ENCODE data around the gene GALNT2. TPM values are rescaled to one million over a fixed set of nuclear protein-coding genes. Genes with fewer than 3 reads are reported as not detected.

The GALNT2 gene
- total and polyA plus RNA-seq, 9 of the 15 experiments (the other 6 are each of a cell fraction or from before 2014, with no cell fraction given), result 1.6 to 106 (median 51.9) TPM

DNA sequence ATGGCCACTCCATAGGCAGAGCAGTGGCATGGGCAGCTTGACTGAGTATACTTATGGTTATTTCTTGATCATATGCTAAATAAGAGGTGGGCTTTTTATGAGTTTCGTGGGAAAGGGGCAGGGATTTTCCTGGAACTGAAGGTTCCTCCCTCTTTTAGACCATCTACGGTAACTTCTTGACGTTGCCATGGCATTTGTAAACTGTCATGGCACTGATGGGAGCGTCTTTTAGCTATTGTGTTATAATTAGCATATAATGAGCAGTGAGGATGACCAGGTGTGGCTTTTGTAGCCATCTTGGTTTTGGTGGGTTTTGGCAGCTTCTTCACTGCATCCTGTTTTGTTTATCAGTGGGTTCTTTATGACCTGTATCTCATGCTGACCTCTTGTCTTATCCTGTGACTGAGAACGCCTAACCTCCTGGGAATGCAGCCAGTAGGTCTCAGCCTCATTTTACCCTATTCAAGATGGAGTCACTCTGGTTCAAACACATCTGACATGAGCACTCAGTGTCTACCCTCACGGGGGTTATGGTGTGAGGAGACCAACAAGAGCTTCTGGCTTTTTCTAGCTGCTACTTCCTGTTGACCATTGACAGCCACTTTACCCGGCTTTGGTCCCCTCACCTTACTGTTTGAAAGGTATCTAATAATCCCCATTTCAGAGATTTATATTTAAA, 71.7 kb downstream of the GALNT2 start (continued):
- TF ChIP-seq, protein P1, sequence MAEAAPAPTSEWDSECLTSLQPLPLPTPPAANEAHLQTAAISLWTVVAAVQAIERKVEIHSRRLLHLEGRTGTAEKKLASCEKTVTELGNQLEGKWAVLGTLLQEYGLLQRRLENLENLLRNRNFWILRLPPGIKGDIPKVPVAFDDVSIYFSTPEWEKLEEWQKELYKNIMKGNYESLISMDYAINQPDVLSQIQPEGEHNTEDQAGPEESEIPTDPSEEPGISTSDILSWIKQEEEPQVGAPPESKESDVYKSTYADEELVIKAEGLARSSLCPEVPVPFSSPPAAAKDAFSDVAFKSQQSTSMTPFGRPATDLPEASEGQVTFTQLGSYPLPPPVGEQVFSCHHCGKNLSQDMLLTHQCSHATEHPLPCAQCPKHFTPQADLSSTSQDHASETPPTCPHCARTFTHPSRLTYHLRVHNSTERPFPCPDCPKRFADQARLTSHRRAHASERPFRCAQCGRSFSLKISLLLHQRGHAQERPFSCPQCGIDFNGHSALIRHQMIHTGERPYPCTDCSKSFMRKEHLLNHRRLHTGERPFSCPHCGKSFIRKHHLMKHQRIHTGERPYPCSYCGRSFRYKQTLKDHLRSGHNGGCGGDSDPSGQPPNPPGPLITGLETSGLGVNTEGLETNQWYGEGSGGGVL (CRISPR knock-in tag; IDR thresholded peaks at IDR 0.05), result peak; percentile 86
- TF ChIP-seq CBFA2T3 (IDR thresholded peaks at IDR 0.05) (no peak), IRF2 (CRISPR knock-in tag; IDR thresholded peaks at IDR 0.05) (no peak), ZFP30 (CRISPR knock-in tag; IDR thresholded peaks at IDR 0.05; ENCODE audit: borderline replicate concordance) (no peak), MTA1 (IDR thresholded peaks at IDR 0.05; ENCODE audit: borderline replicate concordance) (no peak), ZNF76 (CRISPR knock-in tag; IDR thresholded peaks at IDR 0.05; ENCODE audit: borderline replicate concordance) (peak; percentile 96), SIN3B (IDR thresholded peaks at IDR 0.05; ENCODE audit: low read depth) (no peak), ZNF224 (CRISPR knock-in tag; IDR thresholded peaks at IDR 0.05) (no peak), ATF1 (CRISPR knock-in tag; IDR thresholded peaks at IDR 0.05) (no peak), ATF1 (tag; IDR thresholded peaks at IDR 0.05) (peak; percentile 49), ZNF75A (CRISPR knock-in tag; IDR thresholded peaks at IDR 0.05) (0 out of 2 replicates have a peak, but pooled peaks have one; percentile 63), CBFB (CRISPR knock-in tag; IDR thresholded peaks at IDR 0.05) (no peak), POLR2AphosphoS2 (IDR thresholded peaks at IDR 0.05; ENCODE audit: low read length) (no peak), ZNF436 (CRISPR knock-in tag; IDR thresholded peaks at IDR 0.05) (no peak), ZNF384 (IDR thresholded peaks at IDR 0.05; ENCODE audit: low read depth, low read length) (no peak), GABPB1 (CRISPR knock-in tag; IDR thresholded peaks at IDR 0.05) (no peak)
- TF ChIP-seq, protein P2, sequence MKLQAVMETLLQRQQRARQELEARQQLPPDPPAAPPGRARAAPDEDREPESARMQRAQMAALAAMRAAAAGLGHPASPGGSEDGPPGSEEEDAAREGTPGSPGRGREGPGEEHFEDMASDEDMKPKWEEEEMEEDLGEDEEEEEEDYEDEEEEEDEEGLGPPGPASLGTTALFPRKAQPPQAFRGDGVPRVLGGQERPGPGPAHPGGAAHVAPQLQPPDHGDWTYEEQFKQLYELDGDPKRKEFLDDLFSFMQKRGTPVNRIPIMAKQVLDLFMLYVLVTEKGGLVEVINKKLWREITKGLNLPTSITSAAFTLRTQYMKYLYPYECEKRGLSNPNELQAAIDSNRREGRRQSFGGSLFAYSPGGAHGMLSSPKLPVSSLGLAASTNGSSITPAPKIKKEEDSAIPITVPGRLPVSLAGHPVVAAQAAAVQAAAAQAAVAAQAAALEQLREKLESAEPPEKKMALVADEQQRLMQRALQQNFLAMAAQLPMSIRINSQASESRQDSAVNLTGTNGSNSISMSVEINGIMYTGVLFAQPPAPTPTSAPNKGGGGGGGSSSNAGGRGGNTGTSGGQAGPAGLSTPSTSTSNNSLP (IDR thresholded peaks at IDR 0.05; ENCODE audit: borderline replicate concordance, low read depth, low read length), result no peak
- TF ChIP-seq, protein P3, sequence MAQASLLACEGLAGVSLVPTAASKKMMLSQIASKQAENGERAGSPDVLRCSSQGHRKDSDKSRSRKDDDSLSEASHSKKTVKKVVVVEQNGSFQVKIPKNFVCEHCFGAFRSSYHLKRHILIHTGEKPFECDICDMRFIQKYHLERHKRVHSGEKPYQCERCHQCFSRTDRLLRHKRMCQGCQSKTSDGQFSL (CRISPR knock-in tag; IDR thresholded peaks at IDR 0.05), result no peak
- TF ChIP-seq, protein P3 (tag; IDR thresholded peaks at IDR 0.05), result peak in 1 of 2 experiments; percentile 97; a peak in 2 of 4 replicates
- TF ChIP-seq, protein P4, sequence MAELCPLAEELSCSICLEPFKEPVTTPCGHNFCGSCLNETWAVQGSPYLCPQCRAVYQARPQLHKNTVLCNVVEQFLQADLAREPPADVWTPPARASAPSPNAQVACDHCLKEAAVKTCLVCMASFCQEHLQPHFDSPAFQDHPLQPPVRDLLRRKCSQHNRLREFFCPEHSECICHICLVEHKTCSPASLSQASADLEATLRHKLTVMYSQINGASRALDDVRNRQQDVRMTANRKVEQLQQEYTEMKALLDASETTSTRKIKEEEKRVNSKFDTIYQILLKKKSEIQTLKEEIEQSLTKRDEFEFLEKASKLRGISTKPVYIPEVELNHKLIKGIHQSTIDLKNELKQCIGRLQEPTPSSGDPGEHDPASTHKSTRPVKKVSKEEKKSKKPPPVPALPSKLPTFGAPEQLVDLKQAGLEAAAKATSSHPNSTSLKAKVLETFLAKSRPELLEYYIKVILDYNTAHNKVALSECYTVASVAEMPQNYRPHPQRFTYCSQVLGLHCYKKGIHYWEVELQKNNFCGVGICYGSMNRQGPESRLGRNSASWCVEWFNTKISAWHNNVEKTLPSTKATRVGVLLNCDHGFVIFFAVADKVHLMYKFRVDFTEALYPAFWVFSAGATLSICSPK (IDR thresholded peaks at IDR 0.05; ENCODE audit: borderline replicate concordance), result no peak
- TF ChIP-seq, protein P5, sequence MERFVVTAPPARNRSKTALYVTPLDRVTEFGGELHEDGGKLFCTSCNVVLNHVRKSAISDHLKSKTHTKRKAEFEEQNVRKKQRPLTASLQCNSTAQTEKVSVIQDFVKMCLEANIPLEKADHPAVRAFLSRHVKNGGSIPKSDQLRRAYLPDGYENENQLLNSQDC (CRISPR knock-in tag; IDR thresholded peaks at IDR 0.05), result no peak
- TF ChIP-seq, protein P6, sequence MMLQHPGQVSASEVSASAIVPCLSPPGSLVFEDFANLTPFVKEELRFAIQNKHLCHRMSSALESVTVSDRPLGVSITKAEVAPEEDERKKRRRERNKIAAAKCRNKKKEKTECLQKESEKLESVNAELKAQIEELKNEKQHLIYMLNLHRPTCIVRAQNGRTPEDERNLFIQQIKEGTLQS (IDR thresholded peaks at IDR 0.05), result no peak
- TF ChIP-seq, protein P6 (CRISPR knock-in tag; conservative IDR thresholded peaks at IDR 0.05), result no peak

All from K562 (cell line).